HG02943 (cell line): ENCODE measurements around the gene TUBB2A.
"Not testable (repeated sequence)": the region's sequence is repeated elsewhere in the genome, so short reads cannot be mapped to it uniquely, and the experiment has no call there.

Experiments used
- ATAC-seq: cut with Tn5 transposase; IDR thresholded peaks from one replicate; pipeline ENCODE4 v1.9.1; 2021; ENCODE audit warnings: mild to moderate bottlenecking, low read depth, moderate library complexity; ENCODE audit not compliant: unreplicated experiment

TUBB2A gene

GRCh38 chr6:3156184-3157130 lies 887 bp downstream of the TUBB2A start:
- not testable (repeated sequence) for ATAC-seq

- ATAC-seq = not testable (repeated sequence)
Observed at GRCh38 chr6:3155416-3155815, 1.9 kb downstream of the TUBB2A start.

- no peak for ATAC-seq
Observed at GRCh38 chr6:3152689-3153088, 4.7 kb downstream of the TUBB2A start.

- ATAC-seq = no peak
Observed at GRCh38 chr6:3151691-3152090, 5.7 kb downstream of the TUBB2A start.

- ATAC-seq = no peak
Observed at GRCh38 chr6:3147914-3148757, 9.2 kb downstream of the TUBB2A start.

- no peak for ATAC-seq
Observed at GRCh38 chr6:3144571-3144970, 12.8 kb downstream of the TUBB2A start.

GRCh38 chr6:3143158-3143557 lies 14.2 kb downstream of the TUBB2A start:
- no peak for ATAC-seq

- no peak for ATAC-seq
Observed at GRCh38 chr6:3142536-3142935, 14.8 kb downstream of the TUBB2A start.

GRCh38 chr6:3140201-3140600 lies 17.1 kb downstream of the TUBB2A start:
- no peak for ATAC-seq

- ATAC-seq = no peak
Observed at GRCh38 chr6:3139090-3139903, 18.0 kb downstream of the TUBB2A start.

GRCh38 chr6:3138341-3138740 lies 19.0 kb downstream of the TUBB2A start:
- no peak for ATAC-seq

- ATAC-seq = not testable (repeated sequence)
Observed at GRCh38 chr6:3137873-3138272, 19.5 kb downstream of the TUBB2A start.

- ATAC-seq = no peak
Observed at GRCh38 chr6:3137057-3137777, 20.1 kb downstream of the TUBB2A start.

- ATAC-seq = no peak
Observed at GRCh38 chr6:3136292-3137011, 20.9 kb downstream of the TUBB2A start.

GRCh38 chr6:3135668-3136291 lies 21.6 kb downstream of the TUBB2A start:
- ATAC-seq = no peak

GRCh38 chr6:3133515-3133914 lies 23.8 kb downstream of the TUBB2A start:
- no peak for ATAC-seq

GRCh38 chr6:3131695-3132094 lies 25.6 kb downstream of the TUBB2A start:
- no peak for ATAC-seq

GRCh38 chr6:3128356-3129108 lies 28.8 kb downstream of the TUBB2A start:
- no peak for ATAC-seq
